HG03571 (cell line): ENCODE data around the gene IRX2.

ENCODE experiments used
- ATAC-seq: cut with Tn5 transposase; IDR thresholded peaks from one replicate; pipeline ENCODE4 v1.9.1; 2021; ENCODE audit not compliant: unreplicated experiment

IRX2 gene

DNA sequence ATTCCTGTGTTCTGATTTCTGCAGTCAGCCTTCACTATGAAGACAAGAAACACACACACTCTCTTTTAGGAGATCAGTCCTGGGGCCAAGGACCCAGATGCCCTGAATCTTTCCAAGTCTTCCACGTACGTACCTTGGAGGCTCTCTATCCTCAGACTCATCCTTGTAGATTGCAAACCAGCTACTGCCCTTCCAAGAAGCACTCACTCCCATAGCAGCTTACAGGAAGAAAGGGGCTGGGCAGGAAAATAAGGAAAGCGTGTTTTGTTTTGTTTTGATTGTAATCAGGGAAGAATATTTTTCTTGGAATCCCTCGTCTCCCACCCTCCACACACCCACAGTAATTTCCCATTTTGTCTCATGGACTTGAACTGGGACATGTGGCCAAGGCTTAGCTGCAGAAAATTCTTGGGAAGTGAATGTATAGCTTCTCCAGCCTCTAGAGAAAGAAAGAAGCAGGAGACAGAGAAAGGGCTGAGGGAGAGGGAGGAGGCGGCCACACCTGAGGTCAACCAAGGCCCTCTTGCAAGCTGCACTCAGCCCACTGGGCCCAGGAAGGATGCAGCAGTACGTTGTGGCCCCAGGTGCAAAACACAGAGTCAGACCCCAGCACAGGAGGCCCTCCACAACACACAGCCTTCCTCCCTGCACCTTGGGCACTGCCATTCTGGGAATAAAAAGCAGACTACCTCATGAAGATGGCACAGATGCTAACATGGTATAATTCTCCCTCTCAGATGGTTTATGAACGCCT lies 29.9 kb downstream of the IRX2 start:
- no peak for ATAC-seq

DNA sequence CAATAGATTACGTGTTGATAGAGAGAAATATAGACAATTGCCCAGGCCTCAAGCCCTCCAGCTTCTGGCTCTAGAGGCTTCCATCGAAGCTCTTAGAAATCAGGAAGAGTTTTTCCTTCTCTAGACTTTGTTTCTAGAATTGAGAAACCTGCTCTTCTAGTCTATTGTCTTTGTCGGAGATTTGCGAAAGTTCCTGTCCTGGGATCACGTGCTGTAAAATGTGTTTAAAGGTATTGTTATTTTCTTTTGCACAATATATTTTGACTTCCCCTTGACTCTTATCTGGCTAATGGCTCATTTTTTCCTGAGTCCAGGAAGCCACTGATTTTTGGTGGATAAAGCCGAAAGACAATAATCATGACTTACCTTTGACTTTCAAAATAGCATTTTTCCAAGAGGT lies 32.1 kb downstream of the IRX2 start:
- ATAC-seq: no peak

DNA sequence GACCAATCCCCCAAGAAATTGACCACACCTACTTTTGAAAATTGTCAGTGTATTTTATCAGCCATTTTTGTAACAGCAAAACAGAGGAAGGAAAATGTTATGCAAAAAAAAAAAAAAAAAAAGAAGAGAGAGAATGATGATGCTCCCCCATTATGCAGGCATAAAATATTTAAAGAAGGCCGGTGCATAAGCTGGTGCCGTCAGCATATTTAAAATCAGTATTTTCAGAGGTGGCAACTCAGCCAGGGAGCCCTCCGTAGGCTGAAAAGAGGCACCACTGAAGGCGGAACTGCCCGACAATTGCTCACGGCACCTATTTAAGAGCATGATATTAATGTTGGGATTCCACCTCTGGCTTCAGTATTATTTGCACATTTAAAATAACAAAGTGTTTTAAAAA lies 33.4 kb downstream of the IRX2 start:
- ATAC-seq: no peak

DNA sequence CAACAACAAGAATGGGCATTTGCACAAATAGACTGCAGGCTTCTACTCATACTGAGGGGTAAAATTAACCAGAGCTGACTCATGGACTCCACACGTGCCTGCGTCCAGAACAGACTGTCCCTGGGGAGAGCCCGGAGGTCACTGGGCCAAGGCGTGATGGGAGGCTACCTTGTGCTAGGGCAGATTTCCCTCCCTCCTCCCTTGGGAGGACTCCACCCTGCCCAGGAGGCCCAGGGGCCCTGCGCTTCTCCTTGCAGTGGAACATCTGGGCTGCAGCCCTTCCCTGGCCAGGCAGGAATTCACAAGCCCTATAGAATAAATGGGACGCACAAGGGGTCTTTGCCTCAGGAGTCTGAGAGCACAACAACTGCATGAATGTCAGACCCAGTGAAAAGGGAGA lies 35.6 kb downstream of the IRX2 start:
- no peak for ATAC-seq

DNA sequence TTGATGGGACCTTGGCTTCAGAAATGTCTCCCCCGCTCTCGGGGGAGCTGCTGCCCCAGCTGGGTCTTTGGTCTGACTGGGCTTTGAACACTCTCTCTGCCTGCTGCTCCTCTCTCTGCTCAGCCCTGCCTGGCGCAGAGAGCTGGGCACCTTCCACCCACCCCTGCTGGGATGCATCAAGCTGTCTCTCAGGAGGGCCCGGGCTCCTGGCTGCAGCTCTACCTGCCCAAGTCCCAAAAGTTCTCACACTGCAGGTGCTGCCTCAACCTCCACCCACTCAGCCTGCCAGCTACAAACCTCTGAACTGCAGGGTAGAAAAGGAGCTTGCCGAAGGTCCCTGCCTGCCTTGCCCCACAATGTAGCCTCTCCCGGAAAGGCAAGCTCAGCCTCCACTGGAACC lies 36.7 kb downstream of the IRX2 start:
- no peak for ATAC-seq

DNA sequence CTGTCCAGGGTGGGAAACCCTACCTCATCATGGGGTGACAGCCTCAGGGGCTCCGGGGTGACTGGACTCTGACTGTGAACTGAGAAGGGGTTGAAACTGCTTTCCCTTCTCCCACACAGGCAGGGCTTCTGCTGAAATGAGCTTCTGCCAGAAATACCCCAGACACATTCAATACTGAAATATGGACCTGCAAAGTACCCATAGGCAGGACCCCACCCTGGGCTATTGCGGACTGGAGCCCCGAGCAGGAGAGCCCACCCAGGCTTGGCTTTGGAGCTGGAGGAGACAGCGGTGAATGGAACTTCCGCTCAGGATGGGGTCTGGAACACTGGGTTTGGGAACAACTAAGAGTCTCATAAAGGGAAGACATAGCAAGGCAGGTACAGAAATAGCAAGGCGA lies 37.5 kb downstream of the IRX2 start:
- ATAC-seq: no peak

DNA sequence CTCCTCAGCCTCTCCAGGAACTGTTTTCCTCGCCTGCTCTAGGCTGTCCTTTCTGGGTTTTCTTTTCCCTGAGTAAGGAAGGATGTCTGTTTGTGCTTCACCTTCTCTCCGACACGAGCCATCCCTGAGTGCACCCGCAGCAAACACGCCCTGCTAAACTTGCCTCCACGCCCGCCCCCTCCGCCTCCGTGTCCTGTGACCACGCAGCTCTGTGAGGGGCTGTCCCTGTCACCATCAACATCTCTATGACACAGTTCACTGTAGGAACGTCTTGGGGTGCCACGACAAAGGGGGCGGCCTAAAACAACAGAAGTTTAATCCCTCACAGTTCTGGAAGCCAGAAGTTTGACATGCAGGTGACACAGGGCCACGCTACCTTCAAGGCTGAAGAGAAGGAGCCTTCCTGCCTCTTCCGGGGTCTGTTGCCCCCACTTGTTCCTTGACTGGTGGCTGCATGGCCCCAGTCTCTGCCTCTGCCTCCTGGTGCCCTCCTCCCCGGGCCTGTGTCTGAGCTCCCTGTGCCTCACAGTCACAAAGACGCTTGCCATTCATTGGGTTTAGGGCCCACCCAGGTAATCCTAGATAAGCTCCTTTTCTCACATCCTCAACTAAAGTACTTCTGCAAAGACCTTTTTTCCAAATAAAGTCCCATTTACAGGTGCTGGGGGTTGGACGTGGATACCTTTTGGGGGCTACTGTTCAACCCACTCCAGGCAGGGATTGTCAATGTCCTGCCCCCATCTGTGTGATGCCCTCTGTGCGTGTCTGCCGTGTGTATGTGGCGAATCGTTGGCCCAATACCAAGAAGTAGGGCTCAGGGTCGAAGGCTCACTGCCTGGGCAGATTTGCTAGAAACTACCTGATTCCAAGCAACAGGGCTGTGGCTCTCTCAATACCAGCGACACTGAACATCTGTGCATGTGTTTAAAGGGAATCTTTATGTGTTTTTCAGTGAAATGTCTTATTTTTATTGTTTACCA lies 39.7 kb downstream of the IRX2 start:
- no peak for ATAC-seq

DNA sequence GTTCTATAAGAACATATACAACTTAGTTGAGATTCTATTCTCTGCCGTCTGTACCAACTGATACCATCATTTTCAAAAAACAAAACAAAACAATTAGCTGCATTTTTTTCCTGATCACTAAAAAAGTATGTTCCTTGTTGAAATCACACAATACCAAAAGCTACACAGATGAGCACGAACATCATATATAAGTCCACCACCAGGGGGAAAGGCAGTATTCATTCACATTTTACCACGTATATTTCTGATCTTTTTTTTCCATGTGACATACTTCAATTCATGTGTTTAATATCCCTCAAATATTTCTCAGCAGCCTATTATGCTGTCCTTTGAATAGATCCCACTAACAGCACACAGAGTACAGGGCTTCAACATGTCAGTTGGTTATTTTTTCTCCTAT lies 40.6 kb downstream of the IRX2 start:
- no peak for ATAC-seq

DNA sequence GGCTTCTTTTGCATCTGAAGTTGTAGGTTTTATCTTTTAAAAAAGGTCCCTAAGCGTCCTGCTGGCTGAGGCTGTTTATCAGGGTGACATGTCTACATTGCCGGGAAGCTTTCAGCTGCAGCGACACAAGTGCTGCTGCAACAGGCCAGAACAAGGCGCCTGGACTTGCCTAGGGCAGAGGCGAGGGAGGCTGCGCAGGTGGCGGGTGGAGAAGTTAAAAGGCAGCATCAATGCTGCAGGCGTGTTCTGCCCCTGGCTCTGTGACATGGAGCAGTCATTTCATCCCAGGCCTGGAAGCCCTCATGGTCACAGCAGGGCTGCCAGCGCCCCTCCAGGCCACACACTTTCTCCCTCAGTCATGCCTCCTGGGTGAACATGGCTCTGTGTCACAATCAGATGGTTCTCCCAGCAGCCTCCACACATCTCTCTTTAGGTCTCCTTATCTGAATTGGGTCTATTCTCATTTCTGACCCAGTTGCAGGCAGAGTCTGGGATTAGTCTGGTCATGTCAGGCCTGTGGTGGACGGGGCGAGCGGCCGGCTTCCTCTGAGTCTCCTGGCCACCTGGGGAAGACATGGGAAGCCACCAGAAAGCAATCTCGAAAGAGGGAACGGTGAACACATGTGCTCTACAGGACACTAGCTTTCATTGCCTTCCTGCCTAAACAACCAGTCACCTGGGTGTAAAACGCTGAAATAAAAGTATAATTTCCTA lies 41.3 kb downstream of the IRX2 start:
- ATAC-seq: no peak

DNA sequence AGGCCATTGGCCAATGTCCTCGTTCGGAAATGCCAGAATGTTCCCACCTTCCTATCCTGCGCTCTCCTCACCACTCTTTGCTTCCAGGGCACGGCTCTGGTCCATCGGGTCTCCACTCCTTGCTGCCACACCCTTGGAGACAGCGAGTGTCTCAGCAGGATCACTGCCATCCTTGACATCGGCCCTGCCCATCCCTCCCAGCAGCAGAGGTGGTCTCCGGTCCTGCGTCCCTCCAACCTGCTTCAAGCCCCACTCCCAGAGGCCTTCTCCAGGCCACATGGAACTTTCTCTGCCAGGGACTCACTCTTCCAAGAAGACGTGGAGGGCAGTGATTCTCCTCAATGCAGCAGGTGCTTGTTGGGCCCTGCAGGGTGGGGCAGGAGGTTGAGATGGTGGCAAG lies 42.7 kb downstream of the IRX2 start:
- no peak for ATAC-seq

DNA sequence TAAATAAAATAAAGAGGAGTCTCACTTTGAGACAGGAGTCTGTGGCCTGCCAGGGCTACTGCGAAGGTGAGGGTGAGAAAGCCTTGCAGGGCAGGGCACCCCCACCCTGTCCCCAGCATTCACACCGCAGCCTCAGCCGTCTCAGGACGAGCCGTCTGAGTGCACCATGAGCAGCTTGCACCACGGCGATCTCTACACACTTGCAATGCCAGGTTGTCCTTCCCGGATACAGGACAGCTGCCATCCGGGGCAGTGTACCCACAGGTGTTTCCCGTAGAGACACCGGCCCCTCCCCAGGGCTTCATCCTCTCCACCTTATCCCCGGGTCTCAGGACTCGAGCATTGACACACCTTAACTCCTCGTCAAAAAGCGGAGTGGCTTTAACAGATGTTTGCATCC lies 43.3 kb downstream of the IRX2 start:
- ATAC-seq: no peak

DNA sequence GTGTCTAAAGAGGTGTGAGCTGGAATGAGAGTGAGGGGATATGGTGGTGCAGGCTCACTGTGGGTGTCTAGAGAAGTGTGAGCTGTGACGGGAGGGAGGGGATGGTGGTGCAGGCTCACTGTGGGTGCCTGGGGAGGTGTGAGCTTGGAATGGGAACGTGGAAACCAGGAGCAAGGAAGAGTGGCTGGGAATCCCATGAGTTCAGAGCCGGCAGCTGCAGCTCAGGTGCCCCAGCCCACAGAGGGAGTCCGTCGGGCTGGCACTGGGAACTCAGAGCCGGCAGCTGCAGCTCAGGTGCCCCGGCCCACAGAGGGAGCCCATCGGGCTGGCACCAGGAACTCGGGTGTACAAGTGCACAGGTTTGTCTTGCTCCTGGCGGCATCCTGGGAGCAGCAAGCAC lies 45.6 kb downstream of the IRX2 start:
- no peak for ATAC-seq

DNA sequence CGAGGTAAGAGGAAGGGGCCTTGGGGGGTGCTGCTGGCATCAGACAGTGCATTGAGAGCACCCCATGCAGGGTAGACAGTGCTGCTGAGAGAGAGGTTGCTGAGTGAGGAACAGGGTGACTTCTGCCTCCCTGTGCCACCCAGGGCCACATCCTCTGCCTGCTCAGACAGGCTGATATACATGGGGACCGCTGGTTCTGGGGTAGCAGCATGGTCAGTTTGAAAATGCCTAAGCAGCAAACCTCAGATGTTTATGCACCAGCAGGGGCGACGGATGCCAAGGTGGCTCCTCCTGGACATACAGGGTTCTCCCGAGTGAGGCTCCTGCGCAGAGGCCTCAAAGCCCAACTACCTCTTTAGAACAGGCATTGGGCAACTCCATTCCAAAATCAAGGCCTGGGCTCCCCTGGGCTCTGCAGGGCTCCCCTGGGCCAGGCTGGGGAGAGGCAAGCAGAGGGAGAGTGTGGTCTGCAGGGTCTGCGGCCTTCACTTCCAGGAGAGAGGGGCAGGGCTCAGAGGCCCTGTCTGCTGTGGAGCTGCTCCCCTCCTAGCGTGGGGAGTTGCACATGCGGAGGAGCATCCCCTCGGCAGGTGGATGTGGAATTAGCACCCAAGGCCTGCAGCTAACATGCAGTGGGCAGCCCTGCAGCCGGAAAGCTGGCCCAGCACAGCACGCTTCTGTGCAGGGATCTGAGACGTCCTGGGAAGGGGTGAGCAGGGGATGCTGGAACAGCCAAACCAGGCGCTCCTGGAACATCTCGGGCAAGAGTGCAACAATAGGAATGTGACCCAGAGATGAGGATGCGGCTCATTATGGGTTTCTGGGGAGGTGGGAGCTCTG lies 46.5 kb downstream of the IRX2 start:
- ATAC-seq: no peak

DNA sequence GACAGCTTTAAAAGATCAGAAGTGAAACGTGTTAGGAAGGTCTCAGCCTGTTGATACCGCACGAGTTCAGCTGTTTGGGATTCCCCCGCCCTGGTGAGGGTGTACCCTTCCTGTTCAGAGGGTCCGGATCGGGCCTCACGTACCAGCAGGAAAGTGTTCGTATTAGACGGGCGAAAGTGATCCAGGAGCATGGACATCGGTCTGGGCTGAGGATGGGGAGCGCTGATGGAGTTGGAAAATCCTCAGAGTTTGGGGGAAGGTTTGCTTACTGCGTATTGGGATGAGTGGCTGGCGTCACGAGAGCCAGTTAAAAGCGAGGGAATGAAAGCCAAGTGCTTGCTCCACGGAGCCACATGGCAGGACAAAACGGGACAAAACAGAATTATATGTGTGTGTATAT lies 47.4 kb downstream of the IRX2 start:
- no peak for ATAC-seq

DNA sequence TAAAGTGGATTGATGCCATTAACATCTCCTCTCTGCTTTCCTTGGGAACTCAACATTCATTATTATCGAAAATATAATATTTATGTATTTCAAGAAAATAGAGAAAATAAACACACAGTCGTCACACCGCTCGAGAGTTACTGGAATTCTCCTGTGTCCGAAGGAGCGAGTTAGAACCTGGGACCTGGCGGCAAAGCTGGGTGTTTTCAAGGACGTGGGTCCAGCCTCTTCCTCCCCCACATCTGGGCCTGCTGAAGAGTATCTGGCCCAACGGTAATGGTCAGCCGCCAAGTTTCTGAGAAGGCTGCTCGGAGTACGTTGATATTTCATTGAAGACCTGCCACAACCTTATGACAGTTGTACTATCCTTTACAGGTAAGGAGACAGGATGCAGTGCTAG lies 47.9 kb downstream of the IRX2 start:
- ATAC-seq: no peak

DNA sequence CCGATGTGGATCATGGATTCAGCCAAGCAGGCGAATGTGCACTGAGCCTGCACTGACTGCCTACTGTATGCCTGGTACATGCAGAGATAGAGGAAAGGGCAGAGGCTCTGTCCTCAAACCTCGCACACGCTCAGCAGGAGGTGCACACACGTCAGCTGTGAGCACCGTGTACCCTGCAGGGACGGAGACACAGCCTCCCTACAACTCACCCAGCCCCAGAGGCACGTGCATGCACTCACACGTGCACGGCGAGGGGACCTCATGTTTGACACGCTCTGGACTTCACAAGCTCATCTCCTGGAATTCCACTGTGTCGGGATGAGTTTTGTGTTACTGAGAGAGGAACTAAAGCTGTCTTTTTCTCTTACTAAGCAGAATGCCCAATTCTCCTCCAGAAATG lies 48.4 kb downstream of the IRX2 start:
- ATAC-seq: no peak

DNA sequence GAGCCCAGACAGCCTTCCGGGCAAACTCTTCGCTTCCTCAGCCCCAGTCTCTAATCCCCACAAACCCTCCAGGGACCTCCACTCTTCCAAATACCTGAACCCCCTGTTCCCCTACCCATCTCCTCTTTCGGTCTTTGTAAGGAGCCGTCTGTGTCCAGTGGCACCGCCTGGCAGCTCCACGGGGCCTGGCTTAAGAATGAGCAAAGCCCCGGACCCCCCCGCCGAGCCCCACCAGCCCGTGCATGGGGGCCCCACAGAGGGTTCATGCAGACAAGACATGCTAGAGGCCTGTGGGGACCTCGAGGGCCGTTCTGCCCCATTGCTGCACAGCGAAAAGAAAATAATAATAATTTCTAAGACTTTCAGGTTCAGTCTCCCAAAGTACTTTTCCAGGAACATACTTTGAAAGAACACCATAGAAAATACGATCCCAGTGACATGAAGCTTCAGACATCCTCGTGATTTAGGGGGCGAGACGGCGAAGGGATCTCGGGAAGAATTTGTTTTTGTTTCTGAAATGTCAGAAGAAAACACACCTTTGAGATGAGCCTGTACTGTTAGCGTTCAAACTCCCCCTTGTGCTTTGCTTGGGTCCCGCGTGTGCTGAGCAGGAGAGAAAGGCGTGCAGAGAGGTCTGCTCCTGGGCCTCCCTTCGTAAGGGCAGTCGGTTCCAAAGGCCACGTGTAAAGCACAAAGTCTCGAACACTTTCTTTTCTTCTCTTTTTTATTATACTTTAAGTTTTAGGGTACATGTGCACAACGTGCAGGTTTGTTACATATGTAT lies 49.2 kb downstream of the IRX2 start:
- ATAC-seq: no peak

DNA sequence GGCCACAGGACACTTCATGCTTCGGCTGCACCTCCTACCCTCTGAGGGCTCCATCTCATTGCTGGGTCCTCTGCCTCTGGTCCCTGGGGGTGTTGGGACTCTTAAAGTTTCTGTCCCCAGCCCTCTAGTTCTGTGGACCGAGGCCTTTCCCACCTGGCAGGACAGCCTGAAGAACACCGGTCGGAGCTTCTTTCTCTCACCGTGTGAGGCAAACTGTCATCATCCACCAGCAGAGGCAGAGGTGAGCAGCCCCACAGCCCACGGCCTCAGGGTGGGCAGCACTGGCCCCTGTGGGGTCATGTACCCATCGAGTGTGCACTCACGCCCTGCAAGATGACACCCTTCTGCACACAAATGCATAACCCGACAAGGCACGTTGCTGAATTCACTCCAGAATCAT lies 49.9 kb downstream of the IRX2 start:
- no peak for ATAC-seq

DNA sequence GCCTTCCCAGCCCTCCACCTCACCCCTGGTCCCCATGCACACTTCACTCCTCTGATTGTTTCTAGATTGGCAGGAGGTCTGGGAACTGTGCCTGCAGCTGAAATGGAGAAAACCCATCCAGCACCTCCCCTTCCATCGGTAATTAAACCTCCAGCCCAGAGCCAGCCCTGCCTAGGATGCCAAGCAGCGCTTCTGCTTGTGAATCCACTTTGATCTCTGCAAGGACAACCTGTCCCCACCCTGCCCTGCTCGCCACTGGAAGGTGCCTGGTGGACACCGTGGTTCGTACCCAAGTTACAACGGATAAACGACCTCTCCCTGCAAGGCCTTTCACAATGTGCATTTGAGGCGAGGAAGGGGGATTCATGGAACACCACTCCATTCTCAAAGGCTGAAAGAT lies 50.6 kb downstream of the IRX2 start:
- ATAC-seq: no peak

DNA sequence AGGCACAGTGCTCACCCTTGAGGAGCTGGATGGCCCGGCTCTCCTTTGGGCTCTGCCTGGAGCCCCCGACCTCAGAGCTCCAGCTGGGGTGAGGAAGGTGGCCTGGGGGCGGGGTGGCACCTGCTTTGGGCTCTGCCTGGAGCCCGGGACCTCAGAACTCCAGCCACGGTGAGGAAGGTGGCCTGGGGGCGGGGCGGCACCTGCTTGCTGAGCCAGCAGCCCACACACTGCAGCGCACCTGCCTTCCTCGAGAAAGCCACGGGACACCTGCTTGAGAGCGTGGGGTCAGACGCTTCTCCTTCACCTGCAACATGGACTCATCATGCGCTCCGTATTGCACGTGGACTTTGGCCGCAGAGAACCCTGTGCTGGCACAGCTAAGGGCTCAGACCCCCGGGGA lies 51.8 kb downstream of the IRX2 start:
- no peak for ATAC-seq
